ENCODE measurements around the gene PLEK. TPM values are rescaled to one million over a fixed set of nuclear protein-coding genes. Genes with fewer than 3 reads are reported as not detected.
A peak's percentile ranks its signal among the peaks of the same experiment; 100 is the strongest.

Gene PLEK
- total and polyA plus RNA-seq, 10 of the 15 experiments (the other 5 are each of a cell fraction or from before 2014, with no cell fraction given) = 229 to 804 (median 362) TPM

DNA sequence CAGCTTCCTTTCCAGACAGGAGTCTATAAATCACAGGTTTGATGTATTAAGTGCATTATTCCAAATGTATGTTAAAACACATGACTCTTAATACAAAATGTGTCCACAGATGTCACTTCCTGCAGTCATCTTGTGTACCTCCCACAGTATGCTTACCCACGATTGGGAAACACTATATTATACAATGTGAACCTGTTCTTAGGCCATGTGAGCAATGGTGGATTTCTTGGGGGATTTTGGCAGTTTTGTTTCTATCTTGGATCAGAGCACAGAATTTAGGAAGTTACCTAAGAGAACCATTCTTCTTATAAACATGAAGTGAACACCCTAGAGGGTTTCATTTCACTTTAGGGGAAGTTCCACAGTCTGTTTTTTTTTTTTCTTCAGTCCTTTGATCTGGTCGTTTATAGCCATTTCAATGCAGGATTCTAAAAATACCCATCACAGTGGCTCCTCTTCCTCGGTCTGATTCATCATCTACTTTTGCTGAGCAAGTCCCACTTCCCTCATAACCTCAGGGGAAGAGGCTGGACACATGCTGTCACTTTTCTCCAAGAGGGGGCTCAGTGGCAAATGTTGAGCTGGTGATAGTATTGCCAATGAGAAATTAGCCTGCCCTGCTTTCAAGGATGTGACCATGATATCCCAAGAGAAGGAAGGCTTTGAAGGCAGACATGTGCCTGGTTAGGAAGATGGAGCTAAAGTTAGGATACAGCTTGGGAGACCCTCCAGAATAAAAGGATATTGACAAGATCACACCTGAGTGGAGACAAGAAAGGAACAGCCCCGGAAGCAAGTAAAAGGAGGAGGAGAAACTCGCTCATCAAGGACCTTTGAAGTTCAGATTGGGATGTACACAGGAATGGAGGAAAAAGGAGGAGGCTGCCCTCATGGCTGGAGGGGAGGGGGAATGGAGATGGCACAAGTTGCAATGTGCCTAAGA lies 22.6 kb downstream of the PLEK start:
- Histone ChIP-seq H2AFZ (ENCODE audit: control insufficient read depth, low read depth, low read length) (no peak overlapping the region), H3K9me3 (replicated peaks; ENCODE audit: control insufficient read depth, insufficient read depth, low read length) (no peaks in the 10 kb centered on the region; the same call in 2 of the 3 replicates), H3K79me2 (ENCODE audit: control insufficient read depth, insufficient read depth, low read length) (peaks cover 77% of the 10 kb centered on the region), H3K9ac (ENCODE audit: control insufficient read depth, insufficient read depth, low read length) (peak overlapping the region; percentile 73), H3K27ac (ENCODE audit: control insufficient read depth, insufficient read depth) (peak overlapping the region; percentile 90), H3K27me3 (replicated peaks in 1 of 2; ENCODE audit: control insufficient read depth in 2 of 2, insufficient read depth in 2 of 2, low read length in 1 of 2) (no peaks in the 10 kb centered on the region), H3K36me3 (ENCODE audit: control insufficient read depth in 2 of 2, insufficient read depth in 2 of 2, low read length in 1 of 2) (peaks cover 20 to 48% of the 10 kb centered on the region in 2 experiments), H4K20me1 (ENCODE audit: control insufficient read depth, insufficient read depth) (no peaks in the 10 kb centered on the region), H3K4me3 (peak overlapping the region; percentile 62), H3K4me1 (ENCODE audit: control insufficient read depth, insufficient read depth, low read length) (peaks cover 69% of the 10 kb centered on the region), H3K4me2 (ENCODE audit: control insufficient read depth, insufficient read depth) (peak overlapping the region; percentile 75)
- POLR2A ChIA-PET = interaction anchor here (0.5 to 9.4 kb wide), 17 partner anchors 8 to 268 kb away, joined by 3 to 71 read pairs (median 5); partner anchors contain the start of gene PLEK
- FAIRE-seq = peak; percentile 69
- DNase-seq (ENCODE audit: low read depth, low spot score) = peak; percentile 95
- peak; percentile 64 for ATAC-seq
- RAD21 ChIA-PET (ENCODE audit: unreplicated experiment) = interaction anchor here (0.8 to 14.3 kb wide), 17 partner anchors 9 to 134 kb away, joined by 3 to 211 read pairs (median 18); partner anchors contain the start of gene PLEK
- BruUV-seq (replicated peaks) = TSS peak; percentile 80
- SMC1A ChIA-PET (ENCODE audit: uncharacterized antibody, unreplicated experiment) = interaction anchor here (0.8 to 15.8 kb wide), 18 partner anchors 8 to 134 kb away, joined by 3 to 259 read pairs (median 10); partner anchors contain the start of genes FBXO48 and PLEK
- CTCF ChIA-PET = interaction anchor here (0.8 to 8.5 kb wide), 19 partner anchors 8 to 78 kb away, joined by 3 to 85 read pairs (median 5); partner anchors contain the start of gene PLEK
- intact Hi-C loops (cut with micrococcal nuclease; ENCODE audit: unreplicated experiment) (loop anchor here (1.0 kb wide), 3 partner anchors 25 to 54 kb away; no protein-coding TSS in a partner anchor), in situ Hi-C loops (cut with MboI) (loop anchor here (25.0 kb wide), 1 partner anchor 1725 kb away; no protein-coding TSS in a partner anchor)
- under 1% methylated on average over 5 of the region's 5 CpGs for WGBS (ENCODE audit: insufficient coverage, insufficient replicate concordance, low lambda C conversion rate, missing lambda C conversion rate)
- TF ChIP-seq USF1 (IDR thresholded peaks at IDR 0.05; ENCODE audit: borderline replicate concordance, extremely low read length, insufficient read depth, low read depth, low read length) (no peak), NKRF (conservative IDR thresholded peaks at IDR 0.05) (no peak), ZNF592 (IDR thresholded peaks at IDR 0.05) (peak; percentile 86), ZNF217 (IDR thresholded peaks at IDR 0.05) (no peak), RAD21 (IDR thresholded peaks at IDR 0.05; ENCODE audit: insufficient read depth, low read depth, low read length) (peak; percentile 14; the same call in 1 of the 2 replicates), SUPT20H (IDR thresholded peaks at IDR 0.05; ENCODE audit: borderline replicate concordance, control insufficient read depth, low read depth, low read length) (no peak), NFYB (IDR thresholded peaks at IDR 0.05; ENCODE audit: insufficient read depth, low read depth, low read length) (no peak), CHD4 (IDR thresholded peaks at IDR 0.05) (no peak), ZNF622 (IDR thresholded peaks at IDR 0.05) (no peak), NFIC (IDR thresholded peaks at IDR 0.05; ENCODE audit: low read depth, low read length) (peak; percentile 97), ESRRA (IDR thresholded peaks at IDR 0.05; ENCODE audit: low read length) (no peak; the same call in 1 of the 2 replicates), SIX5 (IDR thresholded peaks at IDR 0.05; ENCODE audit: low read depth, low read length, severe bottlenecking) (no peak), BHLHE40 (IDR thresholded peaks at IDR 0.05; ENCODE audit: borderline replicate concordance in 1 of 2, low read depth in 2 of 2, low read length in 1 of 2) (peak; percentile 27 to 40; a peak in 1 of 4 replicates)

Measured in GM12878 (cell line).